Mesendoderm (in vitro differentiated cells): ENCODE data around the gene UBR3.

Experiments used
- DNase-seq: peaks from one replicate; pipeline ENCODE4 v3.0.0; 2013
- H2AK5ac ChIP-seq: 2 replicates; pipeline ENCODE4 v1.6.1; 2013; ENCODE audit warnings: low read length, inconsistent platforms
- H2BK120ac ChIP-seq: 2 replicates; pipeline ENCODE4 v1.6.1; 2013; ENCODE audit warnings: low read depth, mild to moderate bottlenecking, low read length, moderate library complexity, mixed read lengths
- H2BK15ac ChIP-seq: replicated peaks from 2 replicates; pipeline ENCODE4 v1.6.1; 2013; ENCODE audit warnings: low read depth, mild to moderate bottlenecking, moderate library complexity
- H2BK5ac ChIP-seq: 2 replicates; pipeline ENCODE4 v1.6.1; 2013; ENCODE audit warnings: low read length, inconsistent platforms
- H3K18ac ChIP-seq: 2 replicates; pipeline ENCODE4 v1.6.1; 2013; ENCODE audit warnings: mild to moderate bottlenecking, low read length, mixed read lengths
- H3K23ac ChIP-seq: one replicate; pipeline ENCODE4 v1.6.1; 2013; ENCODE audit warnings: low read length
- H3K27ac ChIP-seq: 2 replicates; pipeline ENCODE4 v1.5.1; 2013; ENCODE audit warnings: low read depth, mild to moderate bottlenecking, inconsistent platforms, low read length, moderate library complexity
- H3K27me3 ChIP-seq: 2 replicates; pipeline ENCODE4 v1.6.1; 2013; ENCODE audit warnings: low read length, control low read depth, mild to moderate bottlenecking, inconsistent platforms; ENCODE audit not compliant: insufficient read depth, poor library complexity
- H3K36me3 ChIP-seq: 2 replicates; pipeline ENCODE4 v1.6.1; 2013; ENCODE audit warnings: low read length, inconsistent platforms; ENCODE audit not compliant: control insufficient read depth, insufficient read depth
- H3K4ac ChIP-seq: one replicate; pipeline ENCODE4 v1.6.1; 2013; ENCODE audit warnings: low read depth, mild to moderate bottlenecking, low read length, moderate library complexity
- H3K4me1 ChIP-seq: 2 replicates; pipeline ENCODE4 v1.6.1; 2013; ENCODE audit warnings: low read depth, low read length, inconsistent platforms; ENCODE audit not compliant: control insufficient read depth
- H3K4me2 ChIP-seq: 2 replicates; pipeline ENCODE4 v1.6.1; 2013; ENCODE audit warnings: low read length
- H3K4me3 ChIP-seq: 2 replicates; pipeline ENCODE4 v1.5.1; 2013; ENCODE audit warnings: mild to moderate bottlenecking, low read length
- H3K56ac ChIP-seq: one replicate; pipeline ENCODE4 v1.6.1; 2013; ENCODE audit warnings: low read length
- H3K79me1 ChIP-seq: 2 replicates; pipeline ENCODE4 v1.6.1; 2013; ENCODE audit warnings: low read length, inconsistent platforms
- H3K79me2 ChIP-seq: 2 replicates; pipeline ENCODE4 v1.6.1; 2013; ENCODE audit warnings: mild to moderate bottlenecking, low read length; ENCODE audit not compliant: control insufficient read depth, insufficient read depth
- H3K9ac ChIP-seq: 2 replicates; pipeline ENCODE4 v1.6.1; 2013; ENCODE audit warnings: low read length, inconsistent platforms
- H4K5ac ChIP-seq: one replicate; pipeline ENCODE4 v1.6.1; 2013; ENCODE audit warnings: low read length
- H4K8ac ChIP-seq: one replicate; pipeline ENCODE4 v1.6.1; 2013; ENCODE audit warnings: low read depth, mild to moderate bottlenecking, control low read depth, low read length, moderate library complexity
- WGBS: extraction: QIAGEN DNeasy Blood & Tissue Kit; methylation state at CpG from one replicate; pipeline ENCODE4 v1.1.7; 2013; ENCODE audit warnings: low lambda C conversion rate, missing lambda C conversion rate; ENCODE audit not compliant: insufficient coverage; ENCODE audit errors: extremely low coverage; 5-methylcytosine and 5-hydroxymethylcytosine counted together

The UBR3 gene

GRCh38 chr2:170002096-170002495 is 174.8 kb downstream of the UBR3 start:
- peaks cover 2% of the 10 kb centered on the region for H3K4me1 ChIP-seq
- H3K79me2 ChIP-seq: no peaks in the 10 kb centered on the region
- H3K23ac ChIP-seq: no peak overlapping the region
- H3K4me2 ChIP-seq: no peak overlapping the region
- no peak overlapping the region for H3K9ac ChIP-seq
- DNase-seq: peak; percentile 57
- no peak overlapping the region for H3K4me3 ChIP-seq
- no peaks in the 10 kb centered on the region for H3K36me3 ChIP-seq
- no peak overlapping the region for H2BK120ac ChIP-seq
- H3K18ac ChIP-seq: no peak overlapping the region
- H2BK5ac ChIP-seq: no peak overlapping the region
- WGBS: no CpG with 5 or more reads among the region's 1 CpG
- no peaks in the 10 kb centered on the region for H3K79me1 ChIP-seq
- H3K4ac ChIP-seq: no peak overlapping the region
- H4K5ac ChIP-seq: no peak overlapping the region
- H2AK5ac ChIP-seq: no peak overlapping the region
- no peak overlapping the region for H2BK15ac ChIP-seq
- no peaks in the 10 kb centered on the region for H3K27me3 ChIP-seq
- H4K8ac ChIP-seq: no peak overlapping the region
- no peak overlapping the region for H3K27ac ChIP-seq
- no peak overlapping the region for H3K56ac ChIP-seq

DNA sequence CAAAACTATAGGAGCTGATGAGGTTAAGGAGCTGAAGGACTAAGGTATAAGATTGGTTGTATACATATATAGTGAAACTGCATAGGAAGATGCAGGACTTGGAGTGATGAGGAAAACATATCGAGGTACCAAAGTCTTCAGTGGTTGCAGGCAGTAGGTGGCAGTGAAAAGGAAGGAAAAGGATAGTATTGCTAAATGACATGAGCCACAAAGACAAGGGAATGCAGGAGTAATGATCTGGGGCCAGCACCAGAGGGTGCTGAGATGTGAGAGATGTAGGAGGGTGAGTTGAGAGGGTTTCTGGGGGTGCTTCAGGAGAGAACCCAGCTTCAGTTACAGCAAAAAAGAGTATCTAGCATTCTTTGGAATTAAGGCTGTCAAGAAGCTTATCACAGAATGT is 178.4 kb downstream of the UBR3 start:
- Histone ChIP-seq H3K27me3 (no peaks in the 10 kb centered on the region), H3K27ac (no peak overlapping the region), H3K4ac (no peak overlapping the region), H4K5ac (no peak overlapping the region), H3K36me3 (no peaks in the 10 kb centered on the region), H3K79me2 (no peaks in the 10 kb centered on the region), H2BK120ac (no peak overlapping the region), H2BK15ac (no peak overlapping the region), H4K8ac (no peak overlapping the region), H2AK5ac (no peak overlapping the region), H3K4me1 (peaks cover 2% of the 10 kb centered on the region), H3K23ac (no peak overlapping the region), H3K9ac (no peak overlapping the region), H3K56ac (no peak overlapping the region), H2BK5ac (no peak overlapping the region), H3K79me1 (no peaks in the 10 kb centered on the region), H3K18ac (no peak overlapping the region), H3K4me2 (no peak overlapping the region), H3K4me3 (no peak overlapping the region)
- peak; percentile 70 for DNase-seq
- WGBS: no CpG with 5 or more reads among the region's 1 CpG

GRCh38 chr2:170006587-170007325 is 179.5 kb downstream of the UBR3 start:
- Histone ChIP-seq H3K4ac (no peak overlapping the region), H3K4me2 (no peak overlapping the region), H3K79me2 (no peaks in the 10 kb centered on the region), H2BK15ac (no peak overlapping the region), H3K4me3 (no peak overlapping the region), H4K5ac (no peak overlapping the region), H4K8ac (no peak overlapping the region), H3K27ac (no peak overlapping the region), H3K27me3 (no peaks in the 10 kb centered on the region), H3K56ac (no peak overlapping the region), H3K4me1 (peaks cover 2% of the 10 kb centered on the region), H2AK5ac (no peak overlapping the region), H3K79me1 (no peaks in the 10 kb centered on the region), H3K36me3 (no peaks in the 10 kb centered on the region), H2BK5ac (no peak overlapping the region), H2BK120ac (no peak overlapping the region), H3K18ac (no peak overlapping the region), H3K23ac (no peak overlapping the region), H3K9ac (no peak overlapping the region)
- no CpG with 5 or more reads among the region's 8 CpGs for WGBS
- DNase-seq: no peak

- H4K5ac ChIP-seq: no peak overlapping the region
- no CpG with 5 or more reads among the region's 3 CpGs for WGBS
Measured at GRCh38 chr2:170009209-170009608, 182.0 kb downstream of the UBR3 start.

DNA sequence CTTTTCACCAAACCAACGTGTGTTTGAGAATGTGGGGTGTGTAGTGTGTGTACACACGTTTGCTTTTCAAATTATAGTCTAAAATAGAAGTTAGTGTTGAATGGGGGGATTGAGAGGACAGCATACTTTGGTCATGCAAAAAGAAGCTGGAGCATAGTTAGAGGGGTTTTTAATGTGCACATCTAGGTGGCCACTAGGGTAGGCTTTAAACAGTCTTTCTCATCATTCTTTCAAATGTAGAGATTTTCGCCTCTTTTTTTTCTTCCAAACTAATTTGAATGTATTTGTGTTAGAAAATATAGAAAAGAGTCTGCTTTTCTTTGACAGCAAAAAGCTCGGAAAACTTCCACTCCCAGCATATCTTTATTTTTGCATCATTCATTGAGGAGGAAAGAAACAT is 185.5 kb downstream of the UBR3 start:
- no peak overlapping the region for H2AK5ac ChIP-seq
- no peak overlapping the region for H3K4ac ChIP-seq
- no CpG with 5 or more reads among the region's 4 CpGs for WGBS
- H3K56ac ChIP-seq: no peak overlapping the region
- no peaks in the 10 kb centered on the region for H3K79me1 ChIP-seq
- H2BK120ac ChIP-seq: no peak overlapping the region
- no peak overlapping the region for H2BK5ac ChIP-seq
- no peak for DNase-seq
- no peaks in the 10 kb centered on the region for H3K27me3 ChIP-seq
- H3K23ac ChIP-seq: no peak overlapping the region
- H3K4me2 ChIP-seq: no peak overlapping the region
- peak overlapping the region; percentile 28 for H4K8ac ChIP-seq
- no peak overlapping the region for H3K9ac ChIP-seq
- no peaks in the 10 kb centered on the region for H3K4me1 ChIP-seq
- H3K4me3 ChIP-seq: no peak overlapping the region
- no peak overlapping the region for H3K27ac ChIP-seq
- no peak overlapping the region for H2BK15ac ChIP-seq
- no peaks in the 10 kb centered on the region for H3K36me3 ChIP-seq
- H3K79me2 ChIP-seq: no peaks in the 10 kb centered on the region
- no peak overlapping the region for H3K18ac ChIP-seq
- no peak overlapping the region for H4K5ac ChIP-seq

More at GRCh38 chr2:170009209-170009608, 182.0 kb downstream of the UBR3 start:
- Histone ChIP-seq H3K9ac (no peak overlapping the region), H3K4ac (no peak overlapping the region), H3K27me3 (no peaks in the 10 kb centered on the region), H3K79me1 (no peaks in the 10 kb centered on the region), H3K79me2 (no peaks in the 10 kb centered on the region), H3K27ac (no peak overlapping the region), H2AK5ac (no peak overlapping the region), H2BK15ac (no peak overlapping the region), H3K4me1 (no peaks in the 10 kb centered on the region), H3K56ac (no peak overlapping the region), H2BK120ac (no peak overlapping the region), H3K23ac (no peak overlapping the region), H3K18ac (no peak overlapping the region), H4K8ac (no peak overlapping the region), H3K36me3 (no peaks in the 10 kb centered on the region), H2BK5ac (no peak overlapping the region), H3K4me3 (no peak overlapping the region), H3K4me2 (no peak overlapping the region)
- DNase-seq: no peak
